Cardiac muscle cell (in vitro differentiated cells and primary cell): ENCODE measurements around the gene PPP1R12A. TPM values are rescaled to one million over a fixed set of nuclear protein-coding genes. Genes with fewer than 3 reads are reported as not detected.

Source experiments
- DNase-seq, 2 donors: peaks; one replicate each; pipeline versions ENCODE4 v3.0.0 to v3.0.0-alpha.2; 2010 to 2017; ENCODE audit warnings: low read depth in 1 of 2, low spot score in 1 of 2
- H3K27ac ChIP-seq: fragments of 200-600 bp; sonication (generic); 2 replicates; pipeline ENCODE4 v1.5.1; 2016
- H3K27me3 ChIP-seq: fragments of 200-600 bp; sonication (generic); 2 replicates; pipeline ENCODE4 v1.6.0; 2016; ENCODE audit warnings: control low read depth
- H3K36me3 ChIP-seq: fragments of 200-600 bp; sonication (generic); 2 replicates; pipeline ENCODE4 v1.5.1; 2016; ENCODE audit warnings: control low read depth
- H3K4me1 ChIP-seq: fragments of 200-600 bp; sonication (generic); 2 replicates; pipeline ENCODE4 v1.8.1; 2017; ENCODE audit warnings: low read depth, mild to moderate bottlenecking, mixed run types
- H3K4me3 ChIP-seq: fragments of 200-600 bp; sonication (generic); 2 replicates; pipeline ENCODE4 v1.5.1; 2016; ENCODE audit warnings: mild to moderate bottlenecking
- H3K9me3 ChIP-seq: fragments of 200-600 bp; sonication (generic); 2 replicates; pipeline ENCODE4 v1.5.1; 2017; ENCODE audit warnings: low read depth, mild to moderate bottlenecking, control low read depth
- polyA plus RNA-seq: library from polyadenylated mRNA; unstranded; fragments of >200 nt; fragmentation: Nextera tagmentation; extraction: Ambion mirVana; gene quantifications from 2 replicates; pipeline ENCODE4 v1.2.1, GENCODE V29; 2016
- total RNA-seq: library from RNA; depleted of rRNA; stranded (reverse); fragments of >200 nt; gene quantifications from 2 replicates; pipeline ENCODE4 v1.2.3, GENCODE V29; 2016
- TF ChIP-seq, protein P1 (sequence below): IDR thresholded peaks from 2 replicates; pipeline ENCODE4 v1.5.1; 2012; ENCODE audit warnings: low read depth, mild to moderate bottlenecking, low read length

Gene PPP1R12A
- total and polyA plus RNA-seq, 2 experiments from 2014 or later = 194 to 208 TPM

- no peaks in the 10 kb centered on the region for H3K36me3 ChIP-seq
- DNase-seq = no peak
- H3K27me3 ChIP-seq = no peaks in the 10 kb centered on the region
- no peak overlapping the region for H3K27ac ChIP-seq
- H3K9me3 ChIP-seq = no peaks in the 10 kb centered on the region
- H3K4me1 ChIP-seq = no peaks in the 10 kb centered on the region
- H3K4me3 ChIP-seq = no peak overlapping the region
- TF ChIP-seq, protein P1, sequence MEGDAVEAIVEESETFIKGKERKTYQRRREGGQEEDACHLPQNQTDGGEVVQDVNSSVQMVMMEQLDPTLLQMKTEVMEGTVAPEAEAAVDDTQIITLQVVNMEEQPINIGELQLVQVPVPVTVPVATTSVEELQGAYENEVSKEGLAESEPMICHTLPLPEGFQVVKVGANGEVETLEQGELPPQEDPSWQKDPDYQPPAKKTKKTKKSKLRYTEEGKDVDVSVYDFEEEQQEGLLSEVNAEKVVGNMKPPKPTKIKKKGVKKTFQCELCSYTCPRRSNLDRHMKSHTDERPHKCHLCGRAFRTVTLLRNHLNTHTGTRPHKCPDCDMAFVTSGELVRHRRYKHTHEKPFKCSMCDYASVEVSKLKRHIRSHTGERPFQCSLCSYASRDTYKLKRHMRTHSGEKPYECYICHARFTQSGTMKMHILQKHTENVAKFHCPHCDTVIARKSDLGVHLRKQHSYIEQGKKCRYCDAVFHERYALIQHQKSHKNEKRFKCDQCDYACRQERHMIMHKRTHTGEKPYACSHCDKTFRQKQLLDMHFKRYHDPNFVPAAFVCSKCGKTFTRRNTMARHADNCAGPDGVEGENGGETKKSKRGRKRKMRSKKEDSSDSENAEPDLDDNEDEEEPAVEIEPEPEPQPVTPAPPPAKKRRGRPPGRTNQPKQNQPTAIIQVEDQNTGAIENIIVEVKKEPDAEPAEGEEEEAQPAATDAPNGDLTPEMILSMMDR = no peak
These were observed 40.2 kb upstream of the PPP1R12A start for GRCh38 chr12:79975143-79975542.

GRCh38 chr12:79973801-79974200 is 38.9 kb upstream of the PPP1R12A start:
- TF ChIP-seq, protein P1 = no peak

DNA sequence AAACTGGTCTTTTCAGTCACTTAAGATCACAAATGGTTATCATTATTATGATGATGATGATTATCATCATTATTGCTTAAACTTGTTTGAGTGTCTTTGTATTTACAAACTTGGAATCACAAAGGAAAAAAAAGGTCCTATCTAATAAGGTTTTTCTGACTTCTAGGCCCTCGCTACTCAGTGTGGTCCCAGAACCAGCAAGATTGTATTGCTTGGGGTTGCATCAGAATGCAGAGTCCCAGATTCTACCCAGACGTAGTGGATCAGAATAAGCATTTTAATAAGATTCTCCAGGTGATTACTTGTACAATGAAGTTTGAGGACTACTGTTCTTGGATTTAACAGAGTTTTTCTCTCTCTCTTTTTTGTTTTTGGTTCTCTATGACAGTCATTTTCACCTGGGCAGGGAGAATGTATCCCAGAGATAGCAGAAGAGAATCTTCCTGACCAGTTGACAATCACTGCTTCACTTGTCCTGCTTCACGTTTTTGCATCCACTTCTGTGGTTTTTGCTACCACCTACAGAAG is 29.3 kb upstream of the PPP1R12A start:
- Histone ChIP-seq H3K9me3 (no peaks in the 10 kb centered on the region), H3K36me3 (no peaks in the 10 kb centered on the region), H3K4me1 (no peaks in the 10 kb centered on the region), H3K27ac (no peak overlapping the region), H3K27me3 (no peaks in the 10 kb centered on the region), H3K4me3 (no peak overlapping the region)
- TF ChIP-seq, protein P1 = no peak
- no peak for DNase-seq

More at GRCh38 chr12:79973801-79974200, 38.9 kb upstream of the PPP1R12A start:
- no peak overlapping the region for H3K27ac ChIP-seq
- no peak for DNase-seq
- no peaks in the 10 kb centered on the region for H3K27me3 ChIP-seq
- H3K9me3 ChIP-seq = no peaks in the 10 kb centered on the region
- H3K36me3 ChIP-seq = no peaks in the 10 kb centered on the region
- no peaks in the 10 kb centered on the region for H3K4me1 ChIP-seq
- H3K4me3 ChIP-seq = no peak overlapping the region

DNA sequence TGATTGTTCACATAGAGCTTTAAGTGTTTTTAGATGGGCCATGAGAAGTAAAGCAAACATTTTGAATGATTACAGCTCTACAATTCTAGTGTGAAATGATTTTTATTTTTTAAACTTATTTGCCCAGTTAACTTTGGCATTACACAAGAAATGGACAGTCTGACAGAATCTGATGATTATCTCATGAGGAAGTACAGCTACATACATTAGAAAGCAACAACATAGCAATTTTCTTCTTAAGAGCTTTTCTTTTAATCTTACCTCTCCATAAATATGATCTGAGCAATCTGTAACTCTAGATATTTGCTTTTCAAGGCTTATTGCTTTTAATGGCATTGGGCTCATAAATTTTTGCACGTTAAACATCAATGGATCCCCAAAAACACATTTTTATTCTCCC is 26.5 kb upstream of the PPP1R12A start:
- H3K36me3 ChIP-seq = no peaks in the 10 kb centered on the region
- TF ChIP-seq, protein P1 = no peak
- no peak overlapping the region for H3K27ac ChIP-seq
- no peaks in the 10 kb centered on the region for H3K9me3 ChIP-seq
- H3K4me3 ChIP-seq = no peak overlapping the region
- DNase-seq = no peak
- H3K27me3 ChIP-seq = no peaks in the 10 kb centered on the region
- H3K4me1 ChIP-seq = no peaks in the 10 kb centered on the region

GRCh38 chr12:79959484-79959883 is 24.6 kb upstream of the PPP1R12A start:
- TF ChIP-seq, protein P1 = no peak
- Histone ChIP-seq H3K27me3 (no peaks in the 10 kb centered on the region), H3K36me3 (no peaks in the 10 kb centered on the region)

GRCh38 chr12:79956896-79957295 is 22.0 kb upstream of the PPP1R12A start:
- DNase-seq = no peak
- Histone ChIP-seq H3K4me3 (no peak overlapping the region), H3K27ac (no peak overlapping the region), H3K4me1 (no peaks in the 10 kb centered on the region), H3K9me3 (no peaks in the 10 kb centered on the region), H3K36me3 (no peaks in the 10 kb centered on the region), H3K27me3 (no peaks in the 10 kb centered on the region)
- TF ChIP-seq, protein P1 = no peak

More at GRCh38 chr12:79959484-79959883, 24.6 kb upstream of the PPP1R12A start:
- Histone ChIP-seq H3K9me3 (no peaks in the 10 kb centered on the region), H3K4me1 (no peaks in the 10 kb centered on the region), H3K27ac (no peak overlapping the region), H3K4me3 (no peak overlapping the region)
- peak in 1 of 2 donors; percentile 10 for DNase-seq
